DMS114 treated with DMSO at 0.1 percent for 48 hours (cell line): Measurements from ENCODE around the gene CNTNAP2.

ENCODE experiments used
- DNase-seq: peaks from one replicate; lab custom pipeline; 2025; ENCODE audit not compliant: unreplicated experiment; lab: John Stamatoyannopoulos, UW

Gene CNTNAP2

DNA sequence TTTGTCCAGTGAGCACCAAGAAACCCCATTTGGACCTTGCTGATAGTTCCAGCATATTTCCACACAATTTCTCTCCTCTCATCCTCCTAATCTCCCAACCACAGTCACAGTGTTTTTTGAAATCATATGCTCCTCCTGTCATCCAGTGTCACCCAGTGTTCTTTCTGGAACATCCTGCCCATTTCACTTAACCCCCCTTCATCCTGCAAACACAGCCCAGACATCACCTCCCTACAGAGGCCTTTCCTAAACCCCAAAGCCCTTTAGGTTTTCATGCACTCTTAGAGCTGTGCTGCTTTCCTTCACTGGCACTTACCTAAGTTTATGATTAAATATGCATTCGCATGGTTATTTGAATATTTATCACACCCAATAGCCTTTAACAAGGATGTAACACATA lies 1316.0 kb downstream of the CNTNAP2 start:
- no peak for DNase-seq

GRCh38 chr7:147436718-147437117 lies 1320.1 kb downstream of the CNTNAP2 start:
- DNase-seq, result no peak

- no peak for DNase-seq
These were observed 1321.6 kb downstream of the CNTNAP2 start for GRCh38 chr7:147438216-147438615.

DNA sequence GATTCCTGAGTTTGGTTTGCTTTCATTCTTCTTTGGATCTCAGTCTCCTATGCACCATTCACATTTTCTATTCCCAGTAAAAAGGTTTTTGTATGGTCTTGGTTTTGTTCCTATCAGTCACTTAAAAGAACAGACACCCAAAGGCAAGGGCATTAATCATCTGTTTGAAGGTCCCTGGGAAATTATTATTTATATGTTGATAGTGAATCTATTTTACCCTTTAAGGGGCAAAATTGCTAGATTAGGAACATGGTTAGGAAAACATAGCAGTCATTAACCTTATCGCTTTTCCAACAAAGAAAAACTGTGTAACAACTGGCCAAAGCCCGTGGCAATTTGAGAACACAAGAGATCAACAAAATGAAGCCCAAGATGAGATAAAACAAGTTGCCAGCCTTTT lies 1327.3 kb downstream of the CNTNAP2 start:
- no peak for DNase-seq

DNA sequence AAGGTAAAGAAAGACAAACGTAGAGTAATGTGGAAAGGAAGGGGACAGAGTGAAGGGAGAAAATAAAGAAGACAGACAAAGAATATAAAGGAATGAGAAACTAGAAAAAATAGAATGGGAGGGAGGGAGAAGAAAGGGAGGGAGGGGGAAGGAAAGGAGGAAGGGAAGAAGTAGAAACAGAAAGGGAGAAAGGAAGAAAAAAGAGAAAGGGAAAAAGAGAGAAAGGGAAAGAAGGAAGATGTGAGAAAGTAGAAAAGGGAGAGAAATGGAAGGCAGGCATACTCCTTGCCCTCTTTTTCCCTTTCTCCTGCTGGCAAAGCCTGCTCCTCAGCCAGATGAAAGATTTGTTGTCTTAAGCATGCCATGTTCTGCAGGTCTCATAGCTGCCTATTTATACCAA lies 1336.2 kb downstream of the CNTNAP2 start:
- DNase-seq, result no peak

- no peak for DNase-seq
These were observed 1348.6 kb downstream of the CNTNAP2 start for GRCh38 chr7:147465223-147465622.

DNA sequence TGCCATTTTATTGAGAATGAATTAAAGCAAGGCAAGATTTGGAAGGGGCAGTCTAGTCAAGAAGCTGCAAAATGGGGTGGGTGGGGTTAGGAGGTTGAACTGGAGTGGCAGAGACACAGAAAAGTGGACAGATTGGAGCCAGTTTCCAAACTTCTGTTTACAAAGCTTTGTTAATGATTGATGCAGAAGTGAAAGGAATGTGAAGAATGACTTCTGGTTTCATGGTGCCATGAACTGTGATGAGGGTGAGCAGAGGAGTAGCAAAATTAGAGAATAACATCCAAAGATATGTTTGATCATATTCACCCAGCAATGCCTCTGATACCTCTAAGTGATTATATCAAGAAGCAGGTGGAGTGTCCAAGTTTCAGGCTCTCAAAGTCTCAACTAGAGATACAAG lies 1356.0 kb downstream of the CNTNAP2 start:
- no peak for DNase-seq

DNA sequence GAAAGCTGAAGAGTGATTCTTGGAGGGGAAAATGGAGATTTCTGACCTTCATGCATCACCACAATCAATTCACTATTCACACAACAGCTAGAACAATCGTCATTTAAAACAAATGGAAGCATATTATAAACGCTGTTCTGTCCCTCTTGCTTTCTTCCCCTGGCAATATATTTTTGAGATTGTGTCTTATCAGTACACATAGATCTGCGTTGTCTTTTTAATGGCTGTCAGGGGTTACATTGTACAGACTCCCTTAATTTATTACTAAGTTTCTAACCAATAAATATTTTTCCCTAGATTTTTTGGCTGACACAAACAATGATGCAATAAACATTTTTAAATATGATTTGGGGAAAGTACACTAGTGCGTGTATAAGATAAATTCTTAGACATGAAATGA lies 1358.3 kb downstream of the CNTNAP2 start:
- DNase-seq, result no peak

GRCh38 chr7:147477526-147477925 lies 1360.9 kb downstream of the CNTNAP2 start:
- DNase-seq, result no peak

- DNase-seq, result no peak
These were observed 1362.2 kb downstream of the CNTNAP2 start for GRCh38 chr7:147478796-147479195.

DNA sequence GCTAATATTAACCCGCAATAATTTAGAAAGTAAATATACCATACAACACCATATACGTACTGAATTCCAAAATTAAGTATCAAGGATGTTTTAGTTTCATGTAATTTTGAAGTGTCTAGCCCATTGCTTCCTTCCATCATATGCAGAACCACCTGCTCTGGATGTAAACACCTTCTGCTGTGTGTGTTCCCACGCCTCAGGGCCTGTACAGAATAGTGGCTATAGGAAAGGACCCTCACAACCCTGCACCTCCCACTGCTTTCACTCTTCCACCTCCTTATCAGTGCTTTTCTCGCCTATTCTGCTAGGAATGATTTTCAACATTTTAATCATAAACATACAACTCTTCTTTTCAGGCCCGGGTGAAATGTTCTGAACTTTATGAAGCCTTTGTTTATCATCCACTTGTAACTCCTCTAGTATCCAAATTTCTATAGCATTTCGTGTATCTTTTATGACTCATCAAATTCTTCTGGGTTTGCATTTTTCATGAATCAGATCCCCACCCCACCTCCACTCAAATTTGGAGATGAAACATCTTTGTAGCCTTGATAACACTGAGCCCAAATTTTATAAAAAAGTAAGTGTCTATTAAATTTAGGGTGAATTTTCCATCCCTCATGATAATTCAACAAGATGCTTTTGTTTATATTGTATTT lies 1367.2 kb downstream of the CNTNAP2 start:
- DNase-seq, result no peak

- no peak for DNase-seq
These were observed 1369.1 kb downstream of the CNTNAP2 start for GRCh38 chr7:147485660-147486210.

DNA sequence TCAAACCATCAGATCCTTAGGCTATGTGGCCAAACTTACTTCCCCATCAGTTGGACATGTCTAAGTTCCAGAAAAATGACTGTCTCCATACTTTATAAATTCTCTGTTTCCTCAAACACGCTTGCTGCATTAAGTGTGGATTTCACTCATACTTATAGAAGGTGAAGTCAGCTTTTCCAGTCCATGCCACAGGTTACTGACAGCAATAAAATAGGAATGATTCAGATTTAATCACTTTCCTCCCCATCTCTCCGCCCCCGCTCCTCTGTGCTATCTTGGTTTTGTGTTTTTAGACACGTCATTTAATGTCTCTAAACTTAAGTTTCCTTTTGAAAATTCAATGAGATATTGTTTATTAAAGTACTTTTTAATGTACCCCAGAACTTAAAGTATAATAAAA lies 1376.0 kb downstream of the CNTNAP2 start:
- no peak for DNase-seq

GRCh38 chr7:147496209-147496608 lies 1379.6 kb downstream of the CNTNAP2 start:
- DNase-seq, result no peak

- DNase-seq, result no peak
These were observed 1380.6 kb downstream of the CNTNAP2 start for GRCh38 chr7:147497246-147497645.

DNA sequence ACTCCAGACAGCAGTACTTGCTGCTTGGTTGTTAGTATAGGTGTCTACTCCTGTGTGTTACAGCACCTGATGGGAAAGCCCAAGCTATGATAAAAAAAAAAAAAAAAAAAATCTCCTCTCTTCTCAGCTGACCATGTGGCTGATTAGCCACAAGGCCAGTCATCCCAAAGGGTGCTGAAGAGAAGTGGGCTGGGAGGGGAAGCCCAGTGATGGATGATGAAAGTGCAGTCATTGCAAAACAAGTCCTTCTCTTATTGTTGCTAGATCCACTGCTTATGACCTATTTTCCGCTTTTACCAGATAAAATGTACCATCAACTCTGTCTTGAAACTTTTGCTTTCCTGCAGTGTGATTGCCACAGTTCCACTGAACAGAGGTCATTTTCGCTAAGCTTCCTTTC lies 1381.5 kb downstream of the CNTNAP2 start:
- DNase-seq, result no peak

GRCh38 chr7:147509035-147509501 lies 1392.5 kb downstream of the CNTNAP2 start:
- no peak for DNase-seq

GRCh38 chr7:147509541-147510200 lies 1393.1 kb downstream of the CNTNAP2 start:
- no peak for DNase-seq

- no peak for DNase-seq
These were observed 1393.6 kb downstream of the CNTNAP2 start for GRCh38 chr7:147510201-147510542.

DNA sequence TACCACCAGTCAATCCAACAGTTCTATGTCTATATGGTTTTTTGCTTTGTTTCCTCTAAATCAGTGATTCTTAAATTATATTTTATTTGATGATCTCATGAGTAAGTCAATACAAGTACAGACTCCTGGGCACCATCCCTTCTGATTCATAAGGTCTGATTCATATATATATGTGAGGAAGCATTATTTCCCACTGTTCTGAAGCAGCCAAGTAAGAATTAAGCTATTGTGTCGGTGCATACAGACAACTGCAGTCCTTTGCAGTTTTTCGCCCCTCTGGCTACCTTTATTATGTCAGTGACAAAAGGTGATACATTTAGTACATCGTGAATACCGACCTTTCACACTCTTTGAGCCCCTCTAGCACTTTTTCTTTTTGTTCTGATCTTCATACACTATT lies 1394.3 kb downstream of the CNTNAP2 start:
- no peak for DNase-seq

- no peak for DNase-seq
These were observed 1396.8 kb downstream of the CNTNAP2 start for GRCh38 chr7:147513451-147513850.

DNA sequence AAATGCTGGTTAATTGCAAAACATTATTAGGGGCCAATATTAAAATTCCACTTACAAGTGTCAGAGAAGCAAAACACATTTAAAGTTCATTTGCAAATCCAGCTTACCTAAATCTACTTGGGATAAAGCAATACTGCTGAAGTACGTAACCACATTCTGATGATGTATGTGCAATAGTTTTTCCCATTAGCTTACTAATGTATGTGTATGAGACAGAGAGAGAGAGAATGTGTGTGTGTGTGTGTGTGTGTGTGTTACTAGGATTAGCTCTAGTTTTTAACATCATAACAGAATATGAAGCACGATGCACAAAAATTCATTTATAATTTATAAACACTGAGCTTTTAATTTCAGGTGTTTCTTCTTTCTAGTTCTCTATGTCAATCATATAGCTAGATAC lies 1399.8 kb downstream of the CNTNAP2 start:
- DNase-seq, result no peak

- DNase-seq, result no peak
These were observed 1402.5 kb downstream of the CNTNAP2 start for GRCh38 chr7:147519062-147519461.
